NCI-H1436 (cell line): ENCODE measurements around the gene UBQLN3.

ENCODE experiments used
- DNase-seq: peaks from one replicate; lab custom pipeline; 2025; lab: John Stamatoyannopoulos, UW

The UBQLN3 gene

DNA sequence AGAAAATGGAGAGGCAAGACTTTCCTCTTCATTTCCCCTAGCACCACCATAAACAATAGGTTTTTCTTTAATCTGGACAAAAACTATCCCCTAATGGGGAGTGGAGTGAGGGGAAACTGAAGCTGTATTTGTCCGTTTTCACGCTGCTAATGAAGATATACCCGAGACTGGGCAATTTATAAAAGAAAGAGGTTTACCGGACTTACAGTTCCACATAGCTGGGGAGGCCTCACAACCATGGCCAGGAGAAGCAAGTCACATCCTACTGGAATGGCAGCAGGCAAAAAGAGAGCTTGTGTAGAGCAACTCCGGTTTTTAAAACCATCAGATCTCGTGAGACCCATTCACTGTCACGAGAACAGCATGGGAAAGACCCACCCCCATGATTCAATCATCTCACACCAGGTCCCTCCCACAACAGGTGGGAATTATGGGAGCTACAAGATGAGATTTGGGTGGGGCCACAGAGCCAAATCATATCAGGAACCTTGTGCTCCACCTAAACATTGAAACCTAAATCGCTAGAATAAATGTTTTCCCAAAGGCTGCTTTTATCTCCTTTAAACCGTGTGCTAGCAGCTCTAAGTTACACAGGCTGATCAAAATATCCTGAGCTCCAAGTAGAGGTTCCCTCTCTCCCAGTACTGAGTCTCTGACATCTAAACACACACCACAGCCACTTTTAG, 4.3 kb downstream of the UBQLN3 start:
- no peak for DNase-seq

DNA sequence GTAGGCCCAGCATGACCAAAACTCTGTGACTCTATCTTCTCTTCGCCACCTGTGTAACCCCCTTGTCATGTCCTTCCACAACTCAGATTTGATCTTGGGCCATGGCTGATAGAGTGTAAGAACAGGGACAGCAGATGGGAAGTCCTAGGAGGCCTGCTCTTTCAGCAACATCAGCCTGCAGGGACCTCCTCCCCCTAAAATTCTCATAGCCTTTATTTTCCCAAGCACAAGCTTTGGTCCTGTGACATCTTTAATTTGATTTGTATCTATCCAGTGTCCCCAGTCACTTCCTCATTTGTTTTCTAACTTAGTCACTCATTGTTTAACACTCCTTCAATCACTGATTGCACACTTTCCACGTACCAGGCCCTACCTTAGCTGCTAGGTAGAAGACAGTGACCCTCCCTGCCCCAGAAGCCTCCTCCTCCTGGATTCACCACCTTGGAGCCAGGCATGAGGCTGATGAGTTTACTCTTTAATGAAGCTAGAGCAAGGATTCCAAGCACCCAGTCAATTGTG, 5.3 kb downstream of the UBQLN3 start:
- no peak for DNase-seq

DNA sequence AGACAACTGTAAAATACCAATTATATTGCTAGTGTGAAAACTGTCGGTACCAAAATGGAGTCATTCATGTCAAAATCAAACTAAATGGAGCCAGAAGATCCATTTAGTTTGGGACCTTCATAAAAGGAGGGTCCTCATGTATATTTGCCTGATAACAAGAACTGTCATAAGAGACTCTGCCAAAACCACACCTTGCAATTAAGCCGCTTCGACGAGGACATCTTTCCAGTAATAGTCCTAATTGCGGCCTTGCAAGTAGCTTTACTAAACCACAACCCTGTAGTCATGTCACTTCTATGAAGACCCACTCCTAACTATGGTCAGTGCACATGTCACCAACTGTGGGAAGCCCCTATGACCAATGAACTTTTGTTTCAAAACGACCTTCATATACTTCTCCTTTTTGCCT, 9.4 kb downstream of the UBQLN3 start:
- DNase-seq, result no peak

DNA sequence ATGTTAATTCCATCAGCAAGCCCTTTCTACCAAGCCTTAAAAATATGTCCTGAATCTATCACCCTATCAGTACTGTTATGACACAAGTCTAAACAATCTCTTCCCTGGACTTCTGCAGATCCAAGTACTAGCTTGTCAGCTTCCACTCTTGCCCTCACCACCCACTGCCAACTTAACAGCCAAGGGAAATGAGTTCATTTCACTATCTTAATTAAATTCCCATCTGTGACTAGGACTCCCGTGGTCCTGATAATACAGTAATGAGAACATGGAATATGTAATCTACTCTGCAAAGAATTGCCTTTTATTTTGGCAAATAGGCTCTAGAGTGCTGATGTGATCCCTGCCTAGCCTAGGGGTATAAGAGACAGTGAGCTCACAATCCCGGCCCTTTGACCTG, 10.1 kb downstream of the UBQLN3 start:
- no peak for DNase-seq

DNA sequence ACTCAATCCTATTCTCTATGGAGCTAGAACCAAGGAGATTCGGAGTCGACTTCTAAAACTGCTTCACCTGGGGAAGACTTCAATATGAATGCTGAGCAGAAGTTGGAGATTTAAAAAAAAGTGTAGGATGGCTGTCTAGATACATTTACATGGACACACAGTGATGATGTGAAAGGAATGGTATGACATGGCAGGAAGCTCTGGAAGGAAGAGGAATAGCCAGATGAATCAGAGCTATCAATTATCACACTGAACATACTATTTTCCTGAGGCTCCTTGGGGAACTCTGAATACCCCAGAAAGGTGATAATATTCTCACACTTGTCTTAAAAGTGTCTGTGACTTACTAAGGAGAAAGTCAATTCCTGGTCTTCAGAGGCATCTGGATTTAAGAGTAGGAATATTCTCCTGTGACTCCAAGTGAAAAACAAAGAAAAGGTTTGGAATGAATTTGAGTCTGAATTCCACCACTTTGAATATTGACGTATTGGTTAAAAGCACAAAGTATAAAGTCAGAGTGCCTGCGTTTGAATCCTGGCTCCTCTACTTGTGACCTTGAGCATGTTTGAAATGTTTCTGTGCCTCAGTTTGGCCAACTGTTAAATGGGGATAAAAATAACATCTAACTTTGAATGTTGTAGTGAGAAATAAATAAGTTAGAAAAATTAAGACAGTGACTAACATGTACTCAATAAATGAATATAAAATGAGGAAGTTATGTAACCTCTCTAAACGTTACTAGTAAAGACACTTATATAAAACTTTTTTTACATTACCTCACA, 20.0 kb downstream of the UBQLN3 start:
- DNase-seq, result no peak

DNA sequence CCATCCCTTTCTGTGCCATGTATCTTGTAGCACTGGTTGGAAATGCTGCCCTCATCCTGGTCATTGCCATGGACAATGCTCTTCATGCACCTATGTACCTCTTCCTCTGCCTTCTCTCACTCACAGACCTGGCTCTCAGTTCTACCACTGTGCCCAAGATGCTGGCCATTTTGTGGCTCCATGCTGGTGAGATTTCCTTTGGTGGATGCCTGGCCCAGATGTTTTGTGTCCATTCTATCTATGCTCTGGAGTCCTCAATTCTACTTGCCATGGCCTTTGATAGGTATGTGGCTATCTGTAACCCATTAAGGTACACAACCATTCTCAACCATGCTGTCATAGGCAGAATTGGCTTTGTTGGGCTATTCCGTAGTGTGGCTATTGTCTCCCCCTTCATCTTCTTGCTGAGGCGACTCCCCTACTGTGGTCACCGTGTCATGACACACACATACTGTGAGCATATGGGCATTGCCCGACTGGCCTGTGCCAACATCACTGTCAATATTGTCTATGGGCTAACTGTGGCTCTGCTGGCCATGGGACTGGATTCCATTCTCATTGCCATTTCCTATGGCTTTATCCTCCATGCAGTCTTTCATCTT, 20.9 kb downstream of the UBQLN3 start:
- DNase-seq, result no peak

DNA sequence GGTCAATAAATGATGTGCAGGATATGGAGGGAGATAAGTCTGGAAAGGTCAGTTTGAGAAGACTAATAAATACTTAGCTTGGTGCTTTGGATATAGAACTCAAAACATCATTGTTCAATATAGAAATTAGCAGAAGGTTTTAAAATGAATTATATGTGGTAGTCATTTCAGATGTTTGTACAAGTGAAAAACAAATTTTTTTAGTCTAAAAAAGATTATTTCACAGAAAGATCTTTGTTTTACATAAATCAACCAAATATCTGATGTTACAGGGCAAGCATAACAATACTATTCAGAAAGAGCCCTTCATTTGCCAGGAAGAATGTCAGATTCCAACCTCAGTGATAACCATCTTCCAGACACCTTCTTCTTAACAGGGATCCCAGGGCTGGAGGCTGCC, 21.4 kb downstream of the UBQLN3 start, which contains the start of gene OR52D1:
OR52D1 (plus strand) TSS at position 301 of the 400 bp plus-strand sequence; CDS start at position 323, 22 bp downstream.
- DNase-seq, result no peak

DNA sequence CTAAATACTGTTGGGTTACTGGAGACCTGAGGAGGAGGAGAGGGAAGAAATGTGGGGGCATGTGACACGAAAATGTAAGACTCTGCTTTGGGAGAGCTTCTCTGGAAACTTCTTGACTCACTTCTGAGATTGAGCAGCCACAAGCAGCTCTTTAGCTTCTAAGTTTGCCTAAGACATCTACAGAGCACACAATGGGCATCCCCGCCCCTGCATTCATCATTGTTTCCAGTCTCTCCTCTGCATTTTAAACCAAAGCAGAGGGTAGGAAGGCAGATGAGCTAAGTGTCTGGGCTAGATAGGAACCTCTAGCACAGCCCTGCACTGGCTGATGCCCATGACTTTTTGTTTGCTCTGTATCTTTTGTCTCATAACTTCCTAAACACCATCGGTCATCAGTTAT, 23.3 kb downstream of the UBQLN3 start:
- no peak for DNase-seq

DNA sequence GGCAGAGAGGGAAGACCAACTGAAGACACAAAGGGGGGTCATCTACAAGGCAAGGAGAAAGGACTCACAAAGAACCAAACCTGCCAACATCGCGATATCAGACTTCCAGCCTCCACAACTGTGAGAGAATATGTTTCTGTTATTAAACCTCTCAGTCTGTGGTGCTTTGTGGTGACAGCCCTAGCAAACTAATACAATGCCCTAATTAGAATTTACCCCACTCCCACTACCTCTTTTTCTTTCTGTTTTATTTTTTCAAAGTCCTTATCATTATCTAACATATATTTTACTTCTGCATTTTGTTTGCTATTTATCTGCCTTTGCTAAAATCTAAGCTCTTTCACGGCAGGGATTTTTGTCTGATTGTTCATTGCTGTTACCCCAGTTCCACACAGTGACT, 23.8 kb downstream of the UBQLN3 start:
- DNase-seq, result no peak

DNA sequence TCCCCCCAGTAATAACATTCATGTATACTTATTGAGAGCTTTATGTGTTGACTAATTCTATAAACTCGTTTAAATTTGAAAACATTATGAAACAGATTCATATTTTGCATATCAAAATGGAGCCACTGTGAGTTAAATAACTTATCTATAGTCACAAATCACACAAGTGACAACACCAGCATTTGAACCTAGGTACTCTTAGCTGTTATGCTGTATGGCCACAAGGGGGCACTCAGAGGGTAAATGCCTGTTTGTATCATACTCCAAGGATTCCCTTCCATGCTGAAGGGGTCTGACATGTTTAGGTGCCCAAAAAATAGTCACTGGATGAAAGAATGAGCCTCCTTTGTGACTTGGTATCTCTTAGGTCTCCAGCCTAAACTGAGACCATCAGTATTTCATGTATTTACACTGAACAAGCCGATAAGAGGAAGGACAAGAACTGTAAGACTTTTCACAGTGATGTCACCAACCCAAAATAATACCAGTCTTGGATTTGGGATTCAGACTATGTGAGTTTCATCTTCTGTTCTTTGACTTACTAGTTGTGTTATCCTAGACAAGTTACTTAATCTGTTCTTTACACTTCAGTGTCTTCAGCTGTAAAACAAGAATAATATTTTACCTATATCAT, 33.5 kb downstream of the UBQLN3 start:
- no peak for DNase-seq

DNA sequence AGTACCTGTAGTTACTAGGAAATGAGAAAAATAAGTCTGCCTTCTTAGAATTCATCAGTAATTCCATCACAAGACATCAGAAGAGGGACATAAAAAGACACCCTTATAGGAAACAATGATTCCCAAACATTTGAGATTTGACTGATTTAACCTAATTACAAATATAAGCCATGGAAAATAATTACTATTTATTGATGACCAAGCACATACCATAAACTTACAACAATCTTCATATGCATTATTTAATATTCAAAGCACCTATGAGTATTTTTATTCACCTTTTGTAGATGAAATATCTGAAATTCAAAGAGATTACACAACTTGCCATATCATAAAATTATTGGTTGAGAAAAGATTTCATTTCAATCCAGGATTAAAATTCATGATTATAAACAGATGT, 35.8 kb downstream of the UBQLN3 start:
- DNase-seq, result no peak

DNA sequence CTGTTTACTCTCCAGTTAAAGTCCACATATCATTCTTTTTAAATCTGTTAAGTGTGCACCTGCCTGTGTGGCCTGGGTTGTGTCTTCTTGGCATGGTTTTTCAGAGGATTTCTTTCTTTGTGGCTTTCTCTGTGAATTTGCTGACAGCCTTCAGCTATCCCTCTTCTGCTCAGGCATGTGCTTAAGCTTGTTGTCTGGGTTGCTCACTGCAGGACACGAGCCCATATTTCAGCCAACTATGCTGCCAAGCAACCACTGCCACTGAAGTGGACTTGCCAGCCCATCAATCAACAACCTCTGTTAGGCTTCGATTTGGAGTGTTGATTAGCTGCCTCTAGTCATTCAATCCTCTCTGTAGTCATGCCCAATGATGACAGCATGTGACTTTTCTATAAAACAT, 42.2 kb downstream of the UBQLN3 start:
- DNase-seq, result no peak

DNA sequence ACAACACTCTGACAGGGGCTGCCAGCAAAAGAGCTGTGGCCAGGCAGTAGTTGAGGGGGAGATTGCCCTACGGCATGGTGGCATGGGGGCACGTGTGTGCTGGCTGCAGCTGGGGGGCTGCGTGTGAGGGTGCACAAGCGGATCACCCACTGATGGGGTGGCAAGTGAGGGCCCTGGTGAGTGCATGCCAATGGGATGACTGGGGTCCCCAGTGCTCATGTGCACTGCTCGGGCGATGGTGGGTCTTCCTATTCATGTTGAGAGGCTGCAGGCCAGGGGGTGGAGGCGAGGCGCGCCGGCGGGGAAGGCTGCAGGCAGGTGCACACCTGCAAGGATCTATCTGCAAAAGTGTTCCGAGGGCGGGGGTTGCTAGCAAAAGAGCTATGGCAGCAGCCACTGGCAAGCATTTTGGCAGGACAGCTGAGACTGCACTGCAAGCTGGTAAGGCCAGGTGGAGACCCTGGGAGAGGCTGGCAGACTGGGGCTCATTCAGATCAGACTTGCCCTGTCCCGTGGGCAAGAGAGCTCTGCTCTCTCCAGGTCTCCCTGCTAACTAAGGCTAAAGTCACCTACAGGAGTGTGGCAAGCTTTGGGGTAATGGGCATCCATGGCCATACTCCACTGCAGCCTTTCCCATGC, 48.7 kb downstream of the UBQLN3 start:
- DNase-seq, result no peak
